AG04450 (cell line): ENCODE results near the gene TRIM69. TPM values are rescaled to one million over a fixed set of nuclear protein-coding genes. Genes with fewer than 3 reads are reported as not detected.

Experiments used
- CTCF ChIA-PET: fragments of 300-600, 350-600 bp; formaldehyde crosslinking; extraction: SDS; loops from one replicate; lab custom pipeline; 2022; ENCODE audit warnings: antibody characterized with exemption, inconsistent platforms; lab: Charles Lee
- POLR2A ChIA-PET: fragments of 350-600 bp; formaldehyde crosslinking; extraction: SDS; loops from one replicate; lab custom pipeline; 2021; ENCODE audit warnings: antibody characterized with exemption, inconsistent platforms; lab: Yijun Ruan, JAX
- DNase-seq: peaks from one replicate; pipeline ENCODE4 v3.0.0-alpha.2; 2011; ENCODE audit warnings: low read depth, low spot score
- H3K27ac ChIP-seq: one replicate; pipeline ENCODE4 v1.5.1; 2012; ENCODE audit warnings: low read depth, low read length, control low read depth
- H3K27me3 ChIP-seq: one replicate; pipeline ENCODE4 v1.6.0; 2012; ENCODE audit warnings: low read length; ENCODE audit not compliant: control insufficient read depth, insufficient read depth
- H3K4me3 ChIP-seq: 2 replicates; pipeline ENCODE4 v1.5.1; 2011; ENCODE audit warnings: mild to moderate bottlenecking, low read depth, low read length, control low read depth
- H3K9me3 ChIP-seq: 2 replicates; pipeline ENCODE4 v1.5.1; 2012; ENCODE audit warnings: low read length; ENCODE audit not compliant: control insufficient read depth, insufficient read depth
- CTCF ChIP-seq: IDR thresholded peaks from 2 replicates; pipeline ENCODE4 v1.5.1; 2011; ENCODE audit warnings: low read depth, low read length, control low read depth, inconsistent platforms
- polyA plus RNA-seq: library from polyadenylated mRNA; depleted of rRNA; stranded (reverse); fragments of >200 nt; gene quantifications from 2 replicates; pipeline ENCODE4 v1.2.3, GENCODE V29; 2011; rRNA removed
- small RNA-seq: library from RNA; depleted of rRNA; stranded (forward); fragments of <200 nt; gene quantifications from one replicate; pipeline ENCODE3, GENCODE V24; 2012; ENCODE audit warnings: low read depth; ENCODE audit not compliant: insufficient read length

TRIM69 gene
- polyA plus RNA-seq, 1 experiment: 16.4 TPM

- no peak for DNase-seq
- TF ChIP-seq CTCF: no peak
- Histone ChIP-seq H3K9me3 (no peaks in the 10 kb centered on the region), H3K4me3 (no peak overlapping the region), H3K27me3 (peaks cover 3% of the 10 kb centered on the region), H3K27ac (no peak overlapping the region)
- ChIA-PET CTCF (no interaction called here), POLR2A (no interaction called here)
Observed at GRCh38 chr15:44813231-44813630, 76.9 kb downstream of the TRIM69 start.

Small RNAs within 50 kb of the gene (small RNA-seq; reads per million reads assigned to genes)
- gene RF00019: not detected

Other genes with a start within 250 kb of the TRIM69 start
- 70.9 and 97.5 TPM in 2 replicates for gene EIF3J, start 199.4 kb upstream of the TRIM69 start, polyA plus RNA-seq
- 39.6 and 48.4 TPM in 2 replicates for gene SPG11, start 72.9 kb upstream of the TRIM69 start, polyA plus RNA-seq
- 0.17 and 0.50 TPM in 2 replicates for gene PATL2, start 25.2 kb upstream of the TRIM69 start, polyA plus RNA-seq
- gene B2M, start 25.0 kb upstream of the TRIM69 start, polyA plus RNA-seq: 5,193 and 5,536 TPM in 2 replicates
- not detected in 2 replicates for gene TERB2, start 220.2 kb downstream of the TRIM69 start, polyA plus RNA-seq